Measurements from ENCODE around the gene HLA-DOA. TPM values are rescaled to one million over a fixed set of nuclear protein-coding genes. Genes with fewer than 3 reads are reported as not detected.

The HLA-DOA gene
- total RNA-seq, 1 donor from 2014 or later: 38.0 TPM

DNA sequence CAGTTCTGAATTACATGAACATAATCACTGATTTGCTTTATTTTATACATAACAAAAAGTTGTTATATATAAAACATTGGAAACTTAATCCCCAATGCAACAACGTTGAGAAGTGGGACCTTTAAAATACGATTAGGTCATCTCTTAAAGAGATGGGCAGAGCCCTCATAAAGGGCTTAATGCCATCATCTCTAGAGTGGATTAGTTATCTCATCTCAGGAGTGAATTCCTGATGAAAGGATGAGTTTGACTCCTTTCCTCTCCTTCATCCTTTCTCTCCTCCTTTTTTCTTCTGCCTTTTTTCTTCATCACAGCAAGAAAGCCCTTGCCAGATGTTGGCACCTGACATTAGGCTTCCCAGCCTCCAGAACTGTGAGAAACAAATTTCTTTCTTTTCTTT is 13.9 kb downstream of the HLA-DOA start:
- H3K27me3 Mint-ChIP-seq (ENCODE audit: insufficient read depth, low read depth): peaks cover 9% of the 10 kb centered on the region
- no peak overlapping the region for H3K4me3 Mint-ChIP-seq
- Histone ChIP-seq H3K9me3 (ENCODE audit: low read depth) (no peaks in the 10 kb centered on the region), H2AFZ (replicated peaks) (no peak overlapping the region), H3K36me3 (no peaks in the 10 kb centered on the region), H3K27me3 (peaks cover 47% of the 10 kb centered on the region), H3K9ac (no peak overlapping the region), H3F3A (ENCODE audit: low read depth) (no peaks in the 10 kb centered on the region), H3K4me1 (no peaks in the 10 kb centered on the region), H4K20me1 (ENCODE audit: low read depth) (no peaks in the 10 kb centered on the region), H3K4me2 (no peak overlapping the region), H3K79me2 (ENCODE audit: low read depth) (no peaks in the 10 kb centered on the region), H3K4me3 (no peak overlapping the region), H3K27ac (no peak overlapping the region)
- TF ChIP-seq CTCF (IDR thresholded peaks at IDR 0.05): no peak
- TF ChIP-seq EZH2phosphoT487 (IDR thresholded peaks at IDR 0.05): no peak
- no peak for TF ChIP-seq EZH2 (IDR thresholded peaks at IDR 0.05)
- H3K9me3 Mint-ChIP-seq: peaks cover 5% of the 10 kb centered on the region
- H3K4me1 Mint-ChIP-seq: no peaks in the 10 kb centered on the region
- no peak overlapping the region for H3K27ac Mint-ChIP-seq
- no peak for DNase-seq (ENCODE audit: low spot score)
- H3K36me3 Mint-ChIP-seq: no peaks in the 10 kb centered on the region

DNA sequence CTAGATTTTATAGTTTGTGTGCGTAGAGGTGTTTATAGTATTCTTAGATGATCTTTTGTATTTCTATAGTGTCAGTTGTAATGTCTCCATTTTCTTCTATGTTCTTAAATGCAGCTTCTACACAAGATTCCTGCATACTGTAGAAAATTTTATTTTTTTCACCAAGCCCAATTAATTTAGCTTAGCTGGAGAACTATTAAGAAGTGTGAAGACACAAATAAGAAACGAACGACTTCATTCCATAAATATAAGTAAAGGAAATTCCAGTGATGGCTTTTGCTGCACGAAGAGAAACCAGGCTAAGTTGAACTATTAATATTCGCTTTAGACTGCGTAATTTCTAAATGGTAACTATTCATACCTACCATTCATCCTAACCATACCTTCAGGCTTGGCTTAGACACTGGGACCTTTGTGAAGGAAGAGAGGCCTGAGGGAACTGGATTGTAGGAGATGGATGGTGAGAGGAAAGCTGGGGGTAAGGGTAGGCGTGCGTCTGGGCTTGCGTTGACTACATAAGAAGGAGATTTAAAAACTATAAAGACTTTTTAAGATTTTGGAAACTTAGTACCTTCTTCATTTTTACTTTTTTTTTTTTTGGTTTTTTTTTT is 15.9 kb downstream of the HLA-DOA start:
- no peaks in the 10 kb centered on the region for H3K36me3 Mint-ChIP-seq
- Histone ChIP-seq H3K4me2 (no peak overlapping the region), H2AFZ (replicated peaks) (no peak overlapping the region), H3K4me1 (no peaks in the 10 kb centered on the region), H4K20me1 (ENCODE audit: low read depth) (no peaks in the 10 kb centered on the region), H3K27me3 (peaks cover 40% of the 10 kb centered on the region), H3K79me2 (ENCODE audit: low read depth) (no peaks in the 10 kb centered on the region), H3K9me3 (ENCODE audit: low read depth) (no peaks in the 10 kb centered on the region), H3F3A (ENCODE audit: low read depth) (no peaks in the 10 kb centered on the region), H3K9ac (no peak overlapping the region), H3K4me3 (no peak overlapping the region), H3K36me3 (no peaks in the 10 kb centered on the region), H3K27ac (no peak overlapping the region)
- no peak overlapping the region for H3K27ac Mint-ChIP-seq
- peaks cover 5% of the 10 kb centered on the region for H3K9me3 Mint-ChIP-seq
- H3K4me1 Mint-ChIP-seq: no peaks in the 10 kb centered on the region
- no peak for DNase-seq (ENCODE audit: low spot score)
- peaks cover 5% of the 10 kb centered on the region for H3K27me3 Mint-ChIP-seq (ENCODE audit: insufficient read depth, low read depth)
- H3K4me3 Mint-ChIP-seq: no peak overlapping the region
- TF ChIP-seq EZH2 (IDR thresholded peaks at IDR 0.05): no peak
- no peak for TF ChIP-seq CTCF (IDR thresholded peaks at IDR 0.05)
- no peak for TF ChIP-seq EZH2phosphoT487 (IDR thresholded peaks at IDR 0.05)

GRCh38 chr6:32991972-32992371 is 17.4 kb downstream of the HLA-DOA start:
- Mint-ChIP-seq H3K36me3 (no peaks in the 10 kb centered on the region), H3K4me1 (no peaks in the 10 kb centered on the region), H3K4me3 (no peak overlapping the region), H3K9me3 (peaks cover 5% of the 10 kb centered on the region), H3K27ac (no peak overlapping the region), H3K27me3 (ENCODE audit: insufficient read depth, low read depth) (no peaks in the 10 kb centered on the region)
- no peak for DNase-seq (ENCODE audit: low spot score)
- Histone ChIP-seq H3K9ac (no peak overlapping the region), H3K4me2 (no peak overlapping the region), H3K4me3 (no peak overlapping the region), H3F3A (ENCODE audit: low read depth) (no peaks in the 10 kb centered on the region), H3K27ac (no peak overlapping the region), H3K4me1 (no peaks in the 10 kb centered on the region), H3K9me3 (ENCODE audit: low read depth) (no peaks in the 10 kb centered on the region), H4K20me1 (ENCODE audit: low read depth) (no peaks in the 10 kb centered on the region), H3K79me2 (ENCODE audit: low read depth) (no peaks in the 10 kb centered on the region), H2AFZ (replicated peaks) (no peak overlapping the region), H3K27me3 (peaks cover 25% of the 10 kb centered on the region), H3K36me3 (no peaks in the 10 kb centered on the region)
- TF ChIP-seq EZH2 (IDR thresholded peaks at IDR 0.05): no peak
- TF ChIP-seq EZH2phosphoT487 (IDR thresholded peaks at IDR 0.05): no peak
- TF ChIP-seq CTCF (IDR thresholded peaks at IDR 0.05): no peak

Data from neural progenitor cell (in vitro differentiated cells).